HL-60 (cell line): ENCODE data around the gene SRPX.

Experiments
- DNase-seq, 2 experiments: peaks; one replicate each; pipeline ENCODE4 v3.0.0-alpha.2; 2010 to 2020; ENCODE audit warnings: low read depth in 1 of 2, low spot score in 1 of 2
- H3K27ac ChIP-seq: fragments of 250-450 bp; sonication (Bioruptor Pico); replicated peaks from 2 replicates; pipeline ENCODE4 v1.5.1; 2020; ENCODE audit warnings: mild to moderate bottlenecking, moderate library complexity
- H3K27me3 ChIP-seq: fragments of 250-450 bp; sonication (Bioruptor Pico); 2 replicates; pipeline ENCODE4 v1.5.1; 2021; ENCODE audit warnings: mild to moderate bottlenecking, moderate library complexity; ENCODE audit not compliant: insufficient read depth, poor library complexity, severe bottlenecking
- H3K4me3 ChIP-seq: replicated peaks from 2 replicates; pipeline ENCODE4 v1.5.1; 2011; ENCODE audit warnings: mild to moderate bottlenecking, control low read depth, low read length; ENCODE audit not compliant: insufficient read depth
- CTCF ChIP-seq: IDR thresholded peaks from one replicate; pipeline ENCODE4 v1.5.1; 2011; ENCODE audit warnings: low read length, control low read depth, inconsistent platforms; ENCODE audit not compliant: insufficient read depth
- GABPA ChIP-seq: IDR thresholded peaks from 2 replicates; pipeline ENCODE4 v1.6.1; 2012; ENCODE audit warnings: low read depth
- POLR2AphosphoS5 ChIP-seq: IDR thresholded peaks from 2 replicates; pipeline ENCODE4 v1.6.1; 2012; ENCODE audit warnings: low read depth
- SPI1 ChIP-seq: IDR thresholded peaks from 2 replicates; pipeline ENCODE4 v1.6.1; 2012; ENCODE audit warnings: low read depth, mild to moderate bottlenecking, borderline replicate concordance
- TF ChIP-seq, protein P1 (sequence below): IDR thresholded peaks from 2 replicates; pipeline ENCODE4 v1.6.1; 2012; ENCODE audit warnings: low read depth; ENCODE audit not compliant: insufficient replicate concordance

The SRPX gene

DNA sequence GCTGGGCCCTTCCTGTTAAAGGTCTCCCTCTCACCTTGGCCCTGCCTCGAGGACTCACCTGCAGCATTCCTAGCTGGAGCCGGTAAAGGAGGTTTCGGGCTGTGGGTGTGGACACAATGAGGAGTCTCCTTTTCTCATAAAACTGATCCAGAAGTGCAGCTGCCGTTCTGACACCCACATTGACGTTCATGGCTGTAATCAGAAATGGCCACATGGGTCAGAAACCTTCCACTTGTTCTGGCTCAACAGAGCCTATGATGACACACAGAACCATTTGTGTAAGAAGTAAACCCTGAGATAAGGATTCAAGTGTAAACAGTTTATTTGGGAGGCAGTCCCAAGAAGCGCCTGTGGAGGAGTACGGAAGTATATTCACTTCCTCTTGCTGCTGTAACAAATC lies 63.8 kb downstream of the SRPX start:
- no peak for TF ChIP-seq CTCF
- TF ChIP-seq GABPA, result no peak
- TF ChIP-seq, protein P1, sequence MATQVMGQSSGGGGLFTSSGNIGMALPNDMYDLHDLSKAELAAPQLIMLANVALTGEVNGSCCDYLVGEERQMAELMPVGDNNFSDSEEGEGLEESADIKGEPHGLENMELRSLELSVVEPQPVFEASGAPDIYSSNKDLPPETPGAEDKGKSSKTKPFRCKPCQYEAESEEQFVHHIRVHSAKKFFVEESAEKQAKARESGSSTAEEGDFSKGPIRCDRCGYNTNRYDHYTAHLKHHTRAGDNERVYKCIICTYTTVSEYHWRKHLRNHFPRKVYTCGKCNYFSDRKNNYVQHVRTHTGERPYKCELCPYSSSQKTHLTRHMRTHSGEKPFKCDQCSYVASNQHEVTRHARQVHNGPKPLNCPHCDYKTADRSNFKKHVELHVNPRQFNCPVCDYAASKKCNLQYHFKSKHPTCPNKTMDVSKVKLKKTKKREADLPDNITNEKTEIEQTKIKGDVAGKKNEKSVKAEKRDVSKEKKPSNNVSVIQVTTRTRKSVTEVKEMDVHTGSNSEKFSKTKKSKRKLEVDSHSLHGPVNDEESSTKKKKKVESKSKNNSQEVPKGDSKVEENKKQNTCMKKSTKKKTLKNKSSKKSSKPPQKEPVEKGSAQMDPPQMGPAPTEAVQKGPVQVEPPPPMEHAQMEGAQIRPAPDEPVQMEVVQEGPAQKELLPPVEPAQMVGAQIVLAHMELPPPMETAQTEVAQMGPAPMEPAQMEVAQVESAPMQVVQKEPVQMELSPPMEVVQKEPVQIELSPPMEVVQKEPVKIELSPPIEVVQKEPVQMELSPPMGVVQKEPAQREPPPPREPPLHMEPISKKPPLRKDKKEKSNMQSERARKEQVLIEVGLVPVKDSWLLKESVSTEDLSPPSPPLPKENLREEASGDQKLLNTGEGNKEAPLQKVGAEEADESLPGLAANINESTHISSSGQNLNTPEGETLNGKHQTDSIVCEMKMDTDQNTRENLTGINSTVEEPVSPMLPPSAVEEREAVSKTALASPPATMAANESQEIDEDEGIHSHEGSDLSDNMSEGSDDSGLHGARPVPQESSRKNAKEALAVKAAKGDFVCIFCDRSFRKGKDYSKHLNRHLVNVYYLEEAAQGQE, result no peak
- no peak for TF ChIP-seq SPI1
- no peak for TF ChIP-seq POLR2AphosphoS5
- Histone ChIP-seq H3K4me3 (no peak overlapping the region), H3K27me3 (no peaks in the 10 kb centered on the region), H3K27ac (no peak overlapping the region)
- no peak for DNase-seq

DNA sequence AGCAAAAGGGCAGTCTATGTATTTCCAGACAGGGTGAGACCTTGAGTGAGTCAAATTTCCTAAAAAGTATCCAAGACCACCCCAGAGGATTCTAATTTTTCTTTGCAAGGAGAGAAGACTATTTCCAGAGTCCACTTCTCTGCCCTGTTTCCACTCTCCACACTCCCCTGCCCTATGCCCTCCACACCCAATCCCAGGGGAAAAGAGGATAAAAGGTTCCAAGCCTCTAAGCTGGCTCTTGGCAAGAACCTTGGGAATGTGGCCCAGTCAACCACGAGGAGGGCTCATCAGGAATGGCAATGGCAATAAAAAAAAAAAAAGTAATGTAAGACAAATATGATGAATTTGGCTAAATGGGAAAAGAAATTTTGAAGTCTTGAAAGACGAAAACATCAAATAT lies 65.9 kb downstream of the SRPX start:
- no peaks in the 10 kb centered on the region for H3K27me3 ChIP-seq
- DNase-seq, result no peak
- H3K4me3 ChIP-seq, result no peak overlapping the region
- TF ChIP-seq, protein P1, result no peak
- TF ChIP-seq POLR2AphosphoS5 (no peak), SPI1 (no peak), GABPA (no peak), CTCF (no peak)
- H3K27ac ChIP-seq, result no peak overlapping the region

GRCh38 chrX:38154340-38154739 lies 66.3 kb downstream of the SRPX start:
- Histone ChIP-seq H3K27me3 (no peaks in the 10 kb centered on the region), H3K27ac (no peak overlapping the region), H3K4me3 (no peak overlapping the region)
- TF ChIP-seq POLR2AphosphoS5 (no peak), GABPA (no peak)
- TF ChIP-seq, protein P1, result no peak
- no peak for DNase-seq

- H3K27me3 ChIP-seq, result no peaks in the 10 kb centered on the region
- H3K4me3 ChIP-seq, result no peak overlapping the region
- DNase-seq, result no peak
- H3K27ac ChIP-seq, result no peak overlapping the region
- TF ChIP-seq SPI1 (no peak), CTCF (no peak), POLR2AphosphoS5 (no peak)
Observed at GRCh38 chrX:38151441-38151840, 69.2 kb downstream of the SRPX start.
